ENCODE results near the gene LYRM9.

DNA sequence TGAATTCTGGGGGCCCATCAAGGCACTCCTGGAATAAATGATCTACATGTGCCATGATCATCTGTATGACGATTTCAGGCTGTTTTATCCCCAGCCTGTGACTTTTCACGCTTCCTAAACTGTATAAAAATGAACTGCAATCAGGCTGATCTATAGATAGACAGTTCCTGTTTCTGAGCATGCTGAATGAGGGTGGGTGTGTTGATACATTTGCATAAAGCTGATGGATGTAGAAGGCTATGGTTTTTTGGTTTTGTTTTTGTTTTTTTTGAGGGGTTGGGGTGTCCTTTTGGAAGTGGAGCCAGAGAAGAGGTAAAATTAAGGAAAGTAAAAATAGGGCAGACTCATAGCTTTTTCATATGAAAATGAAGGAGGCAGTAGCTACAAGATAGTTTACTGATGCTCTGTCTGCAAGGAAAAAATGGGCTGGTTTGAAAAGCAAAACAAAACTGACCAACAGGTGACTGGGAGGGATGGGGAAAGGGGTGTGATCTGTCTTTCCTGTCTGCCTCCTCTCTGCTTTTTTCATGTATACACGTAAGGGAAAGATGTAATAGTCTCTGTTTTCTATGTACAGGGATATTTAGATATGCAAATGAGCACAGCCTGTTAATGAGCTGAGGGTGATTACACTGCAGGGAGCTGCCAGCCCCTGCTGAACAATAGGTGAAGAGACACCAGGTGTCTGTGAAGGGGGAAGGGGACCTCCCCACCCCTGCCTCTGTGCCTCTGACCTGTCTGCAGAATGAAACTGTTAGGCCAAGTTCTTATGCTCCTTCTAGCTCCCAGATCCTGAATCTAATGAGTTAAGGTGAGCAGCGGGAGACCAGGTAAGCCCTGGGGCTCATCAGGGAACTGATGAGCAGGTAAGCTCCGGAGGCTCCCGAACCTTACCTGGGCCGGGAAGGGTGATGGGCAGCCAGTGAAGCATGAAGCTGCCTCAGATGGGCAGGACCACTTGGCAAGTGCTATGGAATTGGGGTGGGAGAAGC, 46.6 kb upstream of the LYRM9 start:
- TF ChIP-seq, protein P1, sequence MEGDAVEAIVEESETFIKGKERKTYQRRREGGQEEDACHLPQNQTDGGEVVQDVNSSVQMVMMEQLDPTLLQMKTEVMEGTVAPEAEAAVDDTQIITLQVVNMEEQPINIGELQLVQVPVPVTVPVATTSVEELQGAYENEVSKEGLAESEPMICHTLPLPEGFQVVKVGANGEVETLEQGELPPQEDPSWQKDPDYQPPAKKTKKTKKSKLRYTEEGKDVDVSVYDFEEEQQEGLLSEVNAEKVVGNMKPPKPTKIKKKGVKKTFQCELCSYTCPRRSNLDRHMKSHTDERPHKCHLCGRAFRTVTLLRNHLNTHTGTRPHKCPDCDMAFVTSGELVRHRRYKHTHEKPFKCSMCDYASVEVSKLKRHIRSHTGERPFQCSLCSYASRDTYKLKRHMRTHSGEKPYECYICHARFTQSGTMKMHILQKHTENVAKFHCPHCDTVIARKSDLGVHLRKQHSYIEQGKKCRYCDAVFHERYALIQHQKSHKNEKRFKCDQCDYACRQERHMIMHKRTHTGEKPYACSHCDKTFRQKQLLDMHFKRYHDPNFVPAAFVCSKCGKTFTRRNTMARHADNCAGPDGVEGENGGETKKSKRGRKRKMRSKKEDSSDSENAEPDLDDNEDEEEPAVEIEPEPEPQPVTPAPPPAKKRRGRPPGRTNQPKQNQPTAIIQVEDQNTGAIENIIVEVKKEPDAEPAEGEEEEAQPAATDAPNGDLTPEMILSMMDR (IDR thresholded peaks at IDR 0.05; ENCODE audit: insufficient read depth, low read depth, low read length) = no peak
- TF ChIP-seq EZH2 (IDR thresholded peaks at IDR 0.05; ENCODE audit: insufficient read depth, low read length) = no peak
